Stimulated activated naive B cell treated with anti-CD40 and anti-IgM and Interleukin-4, amounts not matched to agents 10 μg/mL and 1 μg/mL and 100 μg/mL, for 72 hours (primary cell): ENCODE data around the gene NME8.
"Not testable (repeated sequence)": the region's sequence is repeated elsewhere in the genome, so short reads cannot be mapped to it uniquely, and the experiment has no call there.

Source experiments
- ATAC-seq, 2 donors: fragments of 150-1000 bp; cut with Tn5 transposase; replicated peaks; 2 replicates each; pipeline ENCODE4 v1.10.0; 2021; ENCODE audit warnings: moderate library complexity in 1 of 2
- DNase-seq: peaks from one replicate; pipeline ENCODE4 v3.0.0; 2021
- H3K27ac Mint-ChIP-seq: one replicate; pipeline ENCODE4 v1.8.0; 2022; ENCODE audit warnings: mild to moderate bottlenecking, mixed read lengths
- H3K27me3 Mint-ChIP-seq, 2 donors: one replicate each; pipeline ENCODE4 v1.8.0; 2022; ENCODE audit warnings: mixed read lengths in 2 of 2
- H3K36me3 Mint-ChIP-seq, 2 donors: one replicate each; pipeline ENCODE4 v1.8.0; 2022; ENCODE audit warnings: mixed read lengths in 2 of 2, mild to moderate bottlenecking in 1 of 2
- H3K4me1 Mint-ChIP-seq, 2 donors: one replicate each; pipeline ENCODE4 v1.8.0; 2022; ENCODE audit warnings: mixed read lengths in 2 of 2, mild to moderate bottlenecking in 1 of 2
- H3K4me3 Mint-ChIP-seq, 2 donors: one replicate each; pipeline ENCODE4 v1.8.0; 2022; ENCODE audit warnings: mild to moderate bottlenecking in 2 of 2, mixed read lengths in 2 of 2, moderate library complexity in 1 of 2
- H3K9me3 Mint-ChIP-seq, 2 donors: one replicate each; pipeline ENCODE4 v1.8.0; 2022; ENCODE audit warnings: mixed read lengths in 2 of 2, mild to moderate bottlenecking in 1 of 2

The NME8 gene, protein sequence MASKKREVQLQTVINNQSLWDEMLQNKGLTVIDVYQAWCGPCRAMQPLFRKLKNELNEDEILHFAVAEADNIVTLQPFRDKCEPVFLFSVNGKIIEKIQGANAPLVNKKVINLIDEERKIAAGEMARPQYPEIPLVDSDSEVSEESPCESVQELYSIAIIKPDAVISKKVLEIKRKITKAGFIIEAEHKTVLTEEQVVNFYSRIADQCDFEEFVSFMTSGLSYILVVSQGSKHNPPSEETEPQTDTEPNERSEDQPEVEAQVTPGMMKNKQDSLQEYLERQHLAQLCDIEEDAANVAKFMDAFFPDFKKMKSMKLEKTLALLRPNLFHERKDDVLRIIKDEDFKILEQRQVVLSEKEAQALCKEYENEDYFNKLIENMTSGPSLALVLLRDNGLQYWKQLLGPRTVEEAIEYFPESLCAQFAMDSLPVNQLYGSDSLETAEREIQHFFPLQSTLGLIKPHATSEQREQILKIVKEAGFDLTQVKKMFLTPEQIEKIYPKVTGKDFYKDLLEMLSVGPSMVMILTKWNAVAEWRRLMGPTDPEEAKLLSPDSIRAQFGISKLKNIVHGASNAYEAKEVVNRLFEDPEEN

DNA sequence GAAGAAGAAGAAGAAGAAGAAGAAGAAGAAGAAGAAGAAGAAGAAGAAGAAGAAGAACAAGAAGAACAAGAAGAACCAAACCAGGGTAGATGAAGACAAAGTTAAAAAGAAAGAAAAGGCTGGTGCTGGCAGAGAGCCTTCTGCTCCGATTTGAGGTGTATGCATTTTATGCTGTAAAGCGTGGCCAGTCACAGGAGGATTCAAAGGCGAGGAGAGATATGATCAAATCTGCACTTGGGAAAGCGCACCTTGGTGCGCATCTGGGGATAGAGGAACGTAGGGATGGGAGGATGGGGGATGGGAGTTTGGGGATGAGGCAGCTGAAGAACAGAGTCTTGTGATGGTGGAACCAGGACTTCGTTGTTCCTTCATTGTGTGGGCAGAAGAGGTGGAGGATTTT is at the start of gene NME8:
NME8 (plus strand) TSS at position 301 of the 400 bp plus-strand sequence. CDS start 1,670 bp downstream, outside the sequence.
- DNase-seq (no peak), ATAC-seq (no peak)
- H3K4me1 Mint-ChIP-seq: no peaks in the 10 kb centered on the region
- no peak within 1 kb of the TSS for H3K27ac Mint-ChIP-seq
- H3K27me3 Mint-ChIP-seq: peaks cover 3 to 8% of the 10 kb centered on the region in 2 donors
- no peak within 1 kb of the TSS for H3K4me3 Mint-ChIP-seq
- H3K36me3 Mint-ChIP-seq: peaks cover 0 to 3% of the 10 kb centered on the region in 2 donors
- peaks cover 12 to 17% of the 10 kb centered on the region in 2 donors for H3K9me3 Mint-ChIP-seq

DNA sequence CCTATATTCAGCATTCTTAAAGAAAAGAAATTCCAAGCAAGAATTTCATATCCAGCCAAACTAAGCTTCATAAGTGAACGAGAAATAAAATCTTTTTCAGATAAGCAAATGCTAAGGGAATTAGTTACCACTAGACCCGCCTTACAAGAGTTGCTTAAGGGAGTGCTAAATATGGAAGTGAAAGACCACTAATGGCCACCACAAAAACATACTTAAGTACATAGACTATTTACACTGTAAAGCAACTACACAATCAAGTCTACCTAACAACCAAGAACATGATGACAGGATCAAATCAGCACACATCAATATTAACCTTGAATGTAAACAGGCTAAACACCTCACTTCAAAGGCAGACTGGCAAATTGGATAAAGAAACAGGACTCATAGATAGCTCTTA is 42.2 kb upstream of the NME8 start:
- H3K27ac Mint-ChIP-seq: no peak overlapping the region
- ATAC-seq (no peak), DNase-seq (no peak)
- no peak overlapping the region for H3K4me3 Mint-ChIP-seq
- peaks cover 4 to 5% of the 10 kb centered on the region in 2 donors for H3K9me3 Mint-ChIP-seq
- H3K27me3 Mint-ChIP-seq: peaks cover 0 to 8% of the 10 kb centered on the region in 2 donors
- H3K4me1 Mint-ChIP-seq: peaks cover 0 to 5% of the 10 kb centered on the region in 2 donors
- no peaks in the 10 kb centered on the region for H3K36me3 Mint-ChIP-seq

DNA sequence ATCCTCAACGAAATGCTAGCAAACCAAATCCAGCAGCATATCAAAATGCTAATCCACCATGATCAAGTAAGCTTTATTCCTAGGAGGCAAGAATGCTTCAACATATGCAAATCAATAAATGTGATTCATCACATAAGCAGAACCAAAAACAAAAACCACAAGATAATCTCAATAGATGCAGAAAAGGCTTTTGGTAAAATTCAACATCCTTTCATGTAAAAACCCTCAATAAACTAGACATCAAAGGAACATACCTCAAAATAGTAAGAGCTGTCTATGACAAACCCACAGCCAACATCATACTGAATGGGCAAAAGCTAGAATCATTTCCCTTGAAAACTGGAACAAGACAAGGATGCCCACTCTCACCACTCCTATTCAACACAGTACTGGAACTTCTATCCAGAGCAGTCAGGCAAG is 36.2 kb upstream of the NME8 start:
- DNase-seq, H3K36me3 Mint-ChIP-seq, H3K27me3 Mint-ChIP-seq, H3K9me3 Mint-ChIP-seq, H3K27ac Mint-ChIP-seq, H3K4me3 Mint-ChIP-seq: not testable (repeated sequence)
- peak in 1 of 2 donors; percentile 33 for ATAC-seq
- H3K4me1 Mint-ChIP-seq: peaks cover 10 to 20% of the 10 kb centered on the region in 2 donors

DNA sequence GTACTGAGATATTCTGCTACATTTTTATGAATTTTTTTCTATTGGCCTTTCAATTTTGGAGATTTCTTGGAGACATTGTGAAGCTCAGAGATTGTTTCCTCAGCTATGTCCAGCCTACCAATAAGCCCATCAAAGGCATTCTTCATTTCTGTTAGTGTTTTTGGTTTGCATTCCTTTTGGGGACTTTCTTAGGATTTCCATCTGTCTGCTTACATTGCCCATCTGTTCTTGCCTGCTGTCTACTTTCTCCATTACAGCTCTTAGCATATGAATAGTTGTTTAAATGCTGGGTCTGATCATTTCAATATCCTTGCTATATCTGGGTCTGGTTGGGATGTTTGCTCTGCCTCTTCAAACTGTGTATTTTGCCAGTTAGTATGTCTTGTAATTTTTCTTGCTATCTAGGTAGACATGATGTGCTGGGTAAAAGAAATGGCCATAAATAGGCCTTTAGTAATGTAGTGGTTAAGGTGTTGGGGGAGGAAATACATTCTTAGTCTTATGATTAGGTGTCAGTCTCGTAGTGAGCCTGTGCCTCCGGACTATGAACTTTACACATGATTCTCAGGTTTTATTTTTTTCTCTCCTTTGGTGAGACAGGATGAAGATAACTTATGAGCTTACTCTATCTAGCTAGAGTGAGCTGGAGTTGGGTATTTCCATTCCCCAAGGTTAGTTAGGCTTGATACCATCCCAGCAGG is 32.6 kb upstream of the NME8 start:
- no peak overlapping the region for H3K4me3 Mint-ChIP-seq
- H3K36me3 Mint-ChIP-seq: no peaks in the 10 kb centered on the region
- peaks cover 0 to 2% of the 10 kb centered on the region in 2 donors for H3K9me3 Mint-ChIP-seq
- ATAC-seq (no peak), DNase-seq (no peak)
- no peak overlapping the region for H3K27ac Mint-ChIP-seq
- H3K27me3 Mint-ChIP-seq: no peaks in the 10 kb centered on the region
- H3K4me1 Mint-ChIP-seq: peaks cover 10 to 18% of the 10 kb centered on the region in 2 donors

DNA sequence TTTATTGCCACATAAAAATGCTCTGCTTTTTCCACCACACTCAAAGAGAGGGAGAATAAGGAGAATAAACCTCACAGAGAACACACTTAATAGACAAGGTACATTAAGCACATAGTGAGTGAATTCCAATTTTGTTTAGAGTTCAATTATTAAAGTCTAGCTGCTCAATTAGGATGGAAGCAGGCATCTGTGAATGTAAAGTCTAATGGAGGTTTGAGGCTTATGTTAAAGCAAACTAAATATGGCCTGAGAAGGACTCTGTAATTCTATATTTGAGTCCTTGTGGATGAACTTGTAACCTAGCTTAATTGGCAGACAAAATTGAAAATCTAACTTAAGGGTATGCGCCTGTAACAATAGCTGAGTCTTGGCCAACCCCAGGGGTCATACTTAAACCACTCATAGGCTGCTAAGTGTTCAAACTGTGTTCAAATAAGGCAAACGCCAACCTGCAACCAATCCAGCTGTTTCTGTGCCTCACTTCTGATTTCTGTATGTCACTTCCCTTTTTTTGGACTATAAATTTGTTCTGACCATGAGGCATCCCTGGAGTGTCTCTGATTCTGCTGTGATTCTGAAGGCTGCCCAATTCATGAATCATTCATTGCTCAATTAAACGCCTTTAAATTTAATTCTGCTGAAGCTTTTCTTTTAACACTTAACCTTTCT is 31.3 kb upstream of the NME8 start:
- ATAC-seq: no peak
- Mint-ChIP-seq H3K9me3 (peaks cover 0 to 3% of the 10 kb centered on the region in 2 donors), H3K27ac (no peak overlapping the region), H3K36me3 (no peaks in the 10 kb centered on the region), H3K27me3 (no peaks in the 10 kb centered on the region), H3K4me1 (peaks cover 3 to 6% of the 10 kb centered on the region in 2 donors), H3K4me3 (no peak overlapping the region)
- DNase-seq: no peak

DNA sequence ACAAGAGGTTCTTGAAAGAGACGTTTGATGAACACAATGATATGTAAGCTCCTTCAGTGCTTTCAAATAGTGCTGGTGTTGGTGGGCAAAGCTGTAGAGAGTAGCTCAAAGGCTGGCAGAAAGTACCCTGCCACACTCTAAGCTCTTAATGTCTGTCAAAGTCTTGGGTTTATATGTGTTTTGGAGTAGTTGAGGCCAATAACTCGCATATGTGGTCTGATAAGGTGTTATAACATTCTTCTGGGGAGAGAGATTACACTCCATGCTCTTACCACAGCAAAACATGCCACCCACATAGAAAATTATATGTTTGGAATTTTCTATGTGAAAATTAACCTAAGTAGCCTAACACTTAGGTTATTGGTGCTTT is 30.8 kb upstream of the NME8 start:
- Mint-ChIP-seq H3K36me3 (no peaks in the 10 kb centered on the region), H3K4me1 (peaks cover 0 to under 1% of the 10 kb centered on the region in 2 donors), H3K27ac (no peak overlapping the region), H3K4me3 (no peak overlapping the region), H3K9me3 (peaks cover 0 to 3% of the 10 kb centered on the region in 2 donors), H3K27me3 (no peaks in the 10 kb centered on the region)
- DNase-seq (no peak), ATAC-seq (no peak)

DNA sequence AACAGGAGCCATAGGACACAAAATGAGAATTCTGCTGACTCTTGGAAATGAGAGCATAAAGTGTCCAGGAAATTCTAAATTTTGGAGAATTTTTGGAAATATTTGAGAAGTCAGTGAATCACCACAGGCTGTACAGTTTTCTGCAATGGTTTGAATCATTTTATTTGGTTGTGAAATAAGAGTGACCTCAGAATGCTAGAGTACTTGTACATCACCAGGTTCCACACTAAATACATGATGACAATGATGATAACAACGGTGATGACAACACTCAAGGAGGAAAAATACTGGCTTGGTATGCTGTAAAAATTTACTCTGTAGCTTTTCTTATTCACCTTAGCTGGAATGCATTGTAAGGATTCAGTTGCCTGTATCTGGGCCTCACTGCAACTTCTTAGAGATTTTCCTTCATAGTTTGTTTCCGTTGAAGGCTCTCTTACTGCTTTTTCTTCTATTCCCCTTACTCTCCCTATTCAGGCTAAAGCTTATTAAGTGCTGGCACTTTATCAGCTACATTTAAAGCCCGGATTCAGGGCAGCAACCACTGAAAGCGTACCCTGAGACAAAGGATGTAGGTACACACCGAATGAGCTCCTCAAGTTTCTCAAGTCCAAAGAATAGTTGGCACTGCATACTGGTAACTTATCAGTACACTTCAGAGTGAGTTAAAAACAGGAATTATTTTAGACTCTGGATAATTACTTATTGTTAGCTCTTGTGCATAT is 30.2 kb upstream of the NME8 start:
- ATAC-seq (no peak), DNase-seq (no peak)
- Mint-ChIP-seq H3K36me3 (no peaks in the 10 kb centered on the region), H3K4me3 (no peak overlapping the region), H3K27me3 (no peaks in the 10 kb centered on the region), H3K4me1 (no peaks in the 10 kb centered on the region), H3K9me3 (peaks cover 0 to 3% of the 10 kb centered on the region in 2 donors), H3K27ac (no peak overlapping the region)

DNA sequence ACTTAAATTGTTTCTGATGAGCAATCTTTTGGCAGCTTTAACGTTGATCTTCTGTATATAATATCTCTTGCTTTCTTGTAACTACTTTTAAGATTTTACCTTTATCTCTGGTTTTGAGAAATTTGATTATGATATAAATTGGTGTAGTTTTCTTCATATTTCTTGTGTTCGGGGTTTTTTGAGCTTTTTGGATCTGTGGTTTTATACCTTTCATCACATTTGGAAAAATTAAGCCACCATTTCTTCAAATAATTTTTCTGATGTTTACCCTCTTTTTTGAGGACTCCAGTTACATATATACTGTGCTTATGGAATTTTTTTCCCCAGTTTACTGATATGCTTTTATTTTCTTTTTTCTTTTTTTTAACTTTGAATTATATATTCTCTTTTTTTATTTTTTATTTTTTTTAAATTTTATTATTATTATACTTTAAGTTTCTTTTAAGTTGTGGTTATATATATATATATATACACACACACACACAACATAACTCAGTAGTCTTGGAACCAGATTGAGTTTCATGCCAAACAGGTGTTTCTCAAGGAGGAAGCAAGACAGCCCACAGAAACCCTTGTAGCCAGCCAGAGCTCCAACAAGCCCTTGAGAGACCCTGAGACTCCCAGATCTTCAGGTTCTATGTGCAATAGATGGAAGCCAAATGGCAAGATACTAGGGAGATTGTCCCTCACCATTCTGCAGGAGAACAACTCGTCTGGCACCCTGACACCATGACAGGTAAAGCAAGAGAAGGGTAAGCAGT is 27.5 kb upstream of the NME8 start:
- Mint-ChIP-seq H3K36me3 (no peaks in the 10 kb centered on the region), H3K9me3 (peaks cover 0 to 3% of the 10 kb centered on the region in 2 donors)
- peak in 1 of 2 donors; percentile 39 for ATAC-seq

DNA sequence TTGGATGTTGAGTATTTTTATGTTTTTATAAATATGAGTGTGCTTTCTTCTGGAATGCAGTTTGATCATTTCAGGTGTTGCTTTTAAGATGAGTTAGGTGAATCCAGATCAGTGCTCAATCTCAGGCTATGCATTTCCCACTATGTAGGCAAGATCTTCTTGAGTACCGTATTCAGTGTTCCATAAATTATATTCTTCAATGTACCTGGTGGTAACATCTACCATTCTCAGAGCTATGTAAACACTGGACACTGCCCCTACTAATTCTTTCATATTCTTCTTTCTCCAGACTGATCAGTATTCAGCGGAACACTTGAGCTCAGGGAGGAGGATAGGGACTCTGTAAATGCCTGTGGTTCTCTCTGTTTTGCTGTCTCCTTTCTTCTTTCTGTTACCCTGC is 25.5 kb upstream of the NME8 start:
- DNase-seq: no peak
- Mint-ChIP-seq H3K36me3 (no peaks in the 10 kb centered on the region), H3K27ac (no peak overlapping the region), H3K4me3 (no peak overlapping the region), H3K27me3 (peaks cover 5 to 7% of the 10 kb centered on the region in 2 donors), H3K9me3 (peaks cover 0 to 3% of the 10 kb centered on the region in 2 donors), H3K4me1 (peaks cover 13 to 19% of the 10 kb centered on the region in 2 donors)
- no peak for ATAC-seq

More for the DNA sequence above, 27.5 kb upstream of the NME8 start:
- no peak for DNase-seq
- Mint-ChIP-seq H3K4me1 (peaks cover 7 to 11% of the 10 kb centered on the region in 2 donors), H3K4me3 (no peak overlapping the region), H3K27me3 (no peaks in the 10 kb centered on the region), H3K27ac (no peak overlapping the region)

DNA sequence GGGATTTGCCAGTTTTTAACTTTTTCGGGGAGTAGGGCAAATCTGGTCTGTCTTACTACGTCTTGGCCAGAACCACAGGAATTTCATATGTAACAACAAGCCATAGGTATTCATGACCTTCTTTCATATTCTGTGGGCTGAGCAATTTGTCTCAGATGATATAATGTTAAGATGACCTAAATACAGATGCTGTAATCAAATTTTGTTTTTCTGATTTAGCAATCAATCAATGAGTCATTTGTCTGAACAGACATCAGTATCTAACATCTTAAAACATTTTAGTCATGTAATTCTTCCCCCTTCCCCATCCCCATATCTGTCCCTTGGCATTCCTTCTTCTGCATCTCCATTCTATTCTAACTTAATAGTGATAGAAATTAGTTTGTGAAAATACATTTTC is 24.8 kb upstream of the NME8 start:
- Mint-ChIP-seq H3K4me1 (peaks cover 13 to 19% of the 10 kb centered on the region in 2 donors), H3K27me3 (peaks cover 5 to 7% of the 10 kb centered on the region in 2 donors), H3K4me3 (no peak overlapping the region), H3K36me3 (no peaks in the 10 kb centered on the region), H3K27ac (no peak overlapping the region), H3K9me3 (peaks cover 0 to 3% of the 10 kb centered on the region in 2 donors)
- no peak for ATAC-seq
- no peak for DNase-seq

DNA sequence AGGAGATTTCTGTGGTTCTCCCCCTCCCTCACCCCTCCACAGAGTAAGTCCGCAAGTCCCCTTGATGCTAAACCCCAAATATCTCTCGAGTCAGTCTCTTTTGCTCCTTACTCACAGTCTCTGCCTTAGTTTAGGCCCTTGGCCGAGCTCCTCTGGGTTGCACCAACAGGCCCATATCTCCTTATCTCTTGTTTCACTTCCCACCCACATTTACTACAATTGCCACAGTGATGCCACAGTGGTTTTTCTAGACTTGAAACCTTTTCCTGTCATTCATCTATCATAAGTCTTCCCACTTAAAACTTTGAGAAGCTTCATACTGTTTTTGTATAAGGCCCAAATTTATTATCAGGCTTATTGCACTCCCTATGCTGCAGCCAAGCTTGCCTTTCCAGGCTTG is 23.4 kb upstream of the NME8 start:
- H3K27ac Mint-ChIP-seq: no peak overlapping the region

DNA sequence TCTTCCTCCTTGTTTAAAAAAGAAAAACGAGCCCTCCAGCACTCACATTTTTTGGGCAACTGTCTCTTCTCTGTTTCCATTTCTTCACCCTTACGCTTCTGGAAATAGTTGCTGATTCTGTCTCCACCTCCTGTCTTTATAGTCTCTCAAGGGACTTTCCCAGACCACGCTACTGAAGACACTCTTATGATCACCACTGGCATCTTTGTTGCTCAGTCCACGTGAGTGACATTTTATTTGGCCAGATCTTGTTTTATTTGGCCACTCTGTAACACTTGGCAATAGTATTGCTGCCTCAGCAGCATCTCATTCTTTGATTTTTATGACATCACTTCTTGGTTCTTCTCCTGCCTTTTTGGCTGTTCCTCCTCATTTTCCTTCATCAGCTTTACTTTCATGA is 21.6 kb upstream of the NME8 start:
- Mint-ChIP-seq H3K36me3 (no peaks in the 10 kb centered on the region), H3K9me3 (no peaks in the 10 kb centered on the region), H3K4me1 (peaks cover 17 to 25% of the 10 kb centered on the region in 2 donors), H3K27me3 (peaks cover 5 to 7% of the 10 kb centered on the region in 2 donors), H3K27ac (no peak overlapping the region), H3K4me3 (peak overlapping the region in 1 of 2 donors; percentile 22)
- ATAC-seq (peak; percentile 52 to 57), DNase-seq (no peak)

More for the DNA sequence above, 23.4 kb upstream of the NME8 start:
- Mint-ChIP-seq H3K4me1 (peaks cover 16 to 22% of the 10 kb centered on the region in 2 donors), H3K36me3 (no peaks in the 10 kb centered on the region), H3K27me3 (peaks cover 5 to 7% of the 10 kb centered on the region in 2 donors), H3K4me3 (no peak overlapping the region), H3K9me3 (peaks cover 0 to 3% of the 10 kb centered on the region in 2 donors)
- peak in 1 of 2 donors; percentile 51 for ATAC-seq
- no peak for DNase-seq

DNA sequence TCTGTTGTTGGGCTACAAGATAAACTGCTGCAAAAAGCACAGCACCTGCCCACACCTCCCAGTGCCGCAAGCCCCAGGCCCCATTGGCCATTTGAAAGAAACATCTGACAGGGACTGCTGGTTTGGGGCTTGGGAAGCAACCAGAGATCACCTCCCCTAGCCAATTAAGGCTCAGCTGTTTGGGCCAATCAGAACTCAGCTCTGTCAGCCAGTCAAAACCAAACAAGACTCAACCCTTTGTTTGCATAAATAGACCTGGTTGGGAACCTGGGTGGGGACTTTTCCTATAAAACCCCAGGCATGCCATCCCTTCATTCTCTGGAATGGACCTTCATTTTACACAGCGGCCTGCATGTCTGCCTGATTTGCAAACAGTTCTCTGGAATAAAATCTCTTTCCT is 17.2 kb upstream of the NME8 start:
- DNase-seq (no peak), ATAC-seq (no peak)
- H3K4me1 Mint-ChIP-seq: peaks cover 14 to 29% of the 10 kb centered on the region in 2 donors
- no peak overlapping the region for H3K4me3 Mint-ChIP-seq
- no peaks in the 10 kb centered on the region for H3K36me3 Mint-ChIP-seq
- no peak overlapping the region for H3K27ac Mint-ChIP-seq
- no peaks in the 10 kb centered on the region for H3K9me3 Mint-ChIP-seq
- H3K27me3 Mint-ChIP-seq: peaks cover 14 to 20% of the 10 kb centered on the region in 2 donors
